ENCODE measurements around the gene RAB11FIP3.

- TF ChIP-seq CTCF (IDR thresholded peaks at IDR 0.05; ENCODE audit: low read length) (no peak), EZH2 (optimal IDR thresholded peaks at IDR 0.05; ENCODE audit: low read depth, low read length) (no peak)
Measured at GRCh38 chr16:378821-379182, 46.6 kb upstream of the RAB11FIP3 start.
